NCI-H82 (cell line): ENCODE data around the gene UQCR11.

ENCODE experiments used
- DNase-seq: peaks from one replicate; lab custom pipeline; 2025; lab: John Stamatoyannopoulos, UW

UQCR11 gene

GRCh38 chr19:1615156-1615765 is 10.0 kb upstream of the UQCR11 start:
- no peak for DNase-seq

GRCh38 chr19:1613808-1614570 is 8.7 kb upstream of the UQCR11 start:
- no peak for DNase-seq

- DNase-seq = no peak
Measured at GRCh38 chr19:1613146-1613545, 7.9 kb upstream of the UQCR11 start.

- no peak for DNase-seq
Measured at GRCh38 chr19:1612114-1613086, 7.1 kb upstream of the UQCR11 start.

GRCh38 chr19:1611353-1611752 is 6.1 kb upstream of the UQCR11 start:
- no peak for DNase-seq

GRCh38 chr19:1610579-1610978 is 5.3 kb upstream of the UQCR11 start:
- DNase-seq = no peak

GRCh38 chr19:1609680-1610474 is 4.6 kb upstream of the UQCR11 start:
- DNase-seq = no peak

GRCh38 chr19:1609103-1609396 is 3.8 kb upstream of the UQCR11 start:
- DNase-seq = no peak

- DNase-seq = peak; percentile 19
Measured at GRCh38 chr19:1608359-1609102, 3.3 kb upstream of the UQCR11 start.

GRCh38 chr19:1606138-1606651 is 933 bp upstream of the UQCR11 start:
- DNase-seq = no peak

GRCh38 chr19:1602091-1602707 is 3.1 kb downstream of the UQCR11 start:
- DNase-seq = no peak

- no peak for DNase-seq
Measured at GRCh38 chr19:1601613-1602064, 3.6 kb downstream of the UQCR11 start.

- DNase-seq = no peak
Measured at GRCh38 chr19:1599460-1599846, 5.8 kb downstream of the UQCR11 start.

- DNase-seq = no peak
Measured at GRCh38 chr19:1598777-1599459, 6.3 kb downstream of the UQCR11 start.

GRCh38 chr19:1593501-1593772 is 11.8 kb downstream of the UQCR11 start:
- no peak for DNase-seq

GRCh38 chr19:1592755-1593500 is 12.3 kb downstream of the UQCR11 start, which contains the start of gene MBD3:
MBD3 (minus strand) TSS chr19:1592865; CDS start chr19:1592631, 234 bp downstream.
- peak; percentile 95 for DNase-seq

GRCh38 chr19:1592024-1592754 is 13.1 kb downstream of the UQCR11 start:
- peak; percentile 83 for DNase-seq

GRCh38 chr19:1591421-1592023 is 13.7 kb downstream of the UQCR11 start:
- DNase-seq = peak; percentile 28
